Stimulated activated naive CD8-positive, alpha-beta T cell treated with anti-CD3 and anti-CD28 coated beads, Interleukin-15, amount 100 ng/mL, for 72 hours (primary cell): Measurements from ENCODE around the gene CHAF1B.
"Not testable (repeated sequence)": the region's sequence is repeated elsewhere in the genome, so short reads cannot be mapped to it uniquely, and the experiment has no call there.

Experiments used
- ATAC-seq: fragments of 150-1000 bp; cut with Tn5 transposase; 2 replicates; pipeline ENCODE4 v1.10.0; 2021; ENCODE audit warnings: mild to moderate bottlenecking, moderate library complexity
- DNase-seq, 2 donors: peaks; one replicate each; pipeline ENCODE4 v3.0.0; 2021 to 2022
- H3K27ac Mint-ChIP-seq, 2 donors: one replicate each; pipeline ENCODE4 v1.8.0; 2022; ENCODE audit warnings: mild to moderate bottlenecking in 2 of 2, mixed read lengths in 2 of 2, moderate library complexity in 2 of 2
- H3K27me3 Mint-ChIP-seq: one replicate; pipeline ENCODE4 v1.8.0; 2022; ENCODE audit warnings: mixed read lengths
- H3K4me1 Mint-ChIP-seq: one replicate; pipeline ENCODE4 v1.8.0; 2022; ENCODE audit warnings: mild to moderate bottlenecking, mixed read lengths
- H3K4me3 Mint-ChIP-seq, 2 donors: one replicate each; pipeline ENCODE4 v1.8.0; 2022; ENCODE audit warnings: mild to moderate bottlenecking in 2 of 2, mixed read lengths in 2 of 2, moderate library complexity in 1 of 2
- H3K9me3 Mint-ChIP-seq, 2 donors: one replicate each; pipeline ENCODE4 v1.8.0; 2022; ENCODE audit warnings: mixed read lengths in 2 of 2

The CHAF1B gene

DNA sequence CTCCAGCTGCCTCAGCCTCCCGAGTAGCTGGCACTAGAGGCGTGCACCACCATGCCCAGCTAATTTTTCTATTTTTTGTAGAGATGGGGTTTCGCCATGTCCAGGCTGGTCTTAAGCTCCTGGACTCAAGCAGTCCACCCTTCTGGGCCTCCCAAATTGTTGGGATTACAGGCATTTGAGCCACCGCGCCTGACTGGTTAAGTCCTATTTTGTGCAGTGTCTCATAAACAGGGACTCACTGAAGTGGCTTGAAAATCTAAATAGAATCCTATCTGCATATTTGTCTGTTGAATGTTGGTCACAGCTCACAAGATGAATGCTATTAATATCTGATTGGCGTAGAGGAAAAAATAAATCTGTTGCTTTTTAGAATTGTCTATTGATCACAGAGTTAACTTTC lies 5.9 kb upstream of the CHAF1B start:
- H3K27ac Mint-ChIP-seq, result no peak overlapping the region
- DNase-seq, result no peak

DNA sequence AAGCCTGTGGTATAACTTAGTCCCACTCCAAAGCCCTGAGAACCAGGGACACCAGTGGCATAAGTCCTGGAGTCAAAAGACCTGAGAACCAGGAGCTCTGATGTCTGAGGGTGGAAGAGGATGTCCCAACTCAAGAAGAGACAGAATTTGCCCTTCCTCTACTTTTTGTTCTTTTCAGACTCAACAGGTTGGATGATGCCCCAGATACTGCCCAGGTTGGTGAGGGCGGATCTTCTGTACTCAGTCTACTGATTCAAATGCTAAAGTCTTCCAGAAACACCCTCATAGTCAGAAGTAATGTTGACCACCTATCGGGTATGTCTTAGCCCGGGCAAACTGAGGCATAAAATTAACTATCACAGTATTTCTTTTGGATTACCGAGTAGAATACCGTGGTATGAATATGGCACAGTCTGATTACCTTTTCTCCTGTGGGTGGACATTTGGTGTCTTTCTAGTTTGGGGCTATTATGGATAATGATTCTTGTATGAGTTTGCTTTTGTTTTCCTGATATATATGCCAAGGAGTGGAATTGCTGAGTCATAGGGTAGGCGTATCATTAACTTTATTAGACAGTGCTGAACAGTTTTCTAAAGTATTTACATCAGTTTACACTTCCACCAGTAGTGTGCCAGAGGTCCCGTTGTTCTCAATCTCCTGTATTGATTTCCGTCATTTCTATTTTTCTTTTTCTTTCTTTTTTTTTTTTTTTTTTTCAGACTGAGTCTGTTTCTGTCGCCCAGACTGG lies 3.2 kb upstream of the CHAF1B start:
- Mint-ChIP-seq H3K4me3 (no peak overlapping the region), H3K27me3 (no peaks in the 10 kb centered on the region), H3K4me1 (peaks cover 12% of the 10 kb centered on the region), H3K27ac (peak overlapping the region in 1 of 2 donors; percentile 34), H3K9me3 (no peaks in the 10 kb centered on the region)
- no peak for DNase-seq
- no peak for ATAC-seq

More for the DNA sequence above, 5.9 kb upstream of the CHAF1B start:
- no peak for ATAC-seq
- no peaks in the 10 kb centered on the region for H3K9me3 Mint-ChIP-seq
- no peaks in the 10 kb centered on the region for H3K4me1 Mint-ChIP-seq
- no peaks in the 10 kb centered on the region for H3K27me3 Mint-ChIP-seq
- H3K4me3 Mint-ChIP-seq, result no peak overlapping the region

GRCh38 chr21:36382722-36383121 lies 2.5 kb upstream of the CHAF1B start:
- H3K4me1 Mint-ChIP-seq, result peaks cover 19% of the 10 kb centered on the region
- not testable (repeated sequence) for H3K27me3 Mint-ChIP-seq, ATAC-seq, DNase-seq, H3K9me3 Mint-ChIP-seq, H3K4me3 Mint-ChIP-seq
- peak overlapping the region; percentile 71 to 80 for H3K27ac Mint-ChIP-seq

DNA sequence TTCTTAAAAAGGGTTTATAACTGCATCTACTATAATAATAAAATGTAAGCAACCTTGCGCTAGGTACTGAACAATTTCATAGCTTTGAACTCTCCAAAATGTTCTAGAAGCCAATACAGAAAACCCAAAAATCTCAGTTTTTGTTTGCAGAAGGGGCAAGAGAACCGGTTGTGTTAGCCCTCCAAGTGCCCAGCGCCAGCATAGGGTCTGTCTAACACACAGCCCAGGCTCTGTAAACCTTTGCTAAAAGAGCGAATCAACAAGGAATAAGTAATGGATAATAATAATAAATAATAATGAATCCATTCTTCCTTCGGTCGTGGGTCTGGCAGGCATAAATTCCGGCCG lies 333 bp upstream of the CHAF1B start:
- DNase-seq (no peak), ATAC-seq (no peak)
- no peaks in the 10 kb centered on the region for H3K9me3 Mint-ChIP-seq
- peak overlapping the region in 1 of 2 donors; percentile 11 for H3K4me3 Mint-ChIP-seq
- H3K27ac Mint-ChIP-seq, result no peak overlapping the region
- H3K27me3 Mint-ChIP-seq, result no peaks in the 10 kb centered on the region
- peaks cover 32% of the 10 kb centered on the region for H3K4me1 Mint-ChIP-seq

GRCh38 chr21:36386031-36386642 lies 945 bp downstream of the CHAF1B start:
- Mint-ChIP-seq H3K27ac (peak overlapping the region; percentile 88 to 89), H3K4me3 (peak overlapping the region; percentile 77 to 79), H3K9me3 (no peaks in the 10 kb centered on the region), H3K4me1 (peaks cover 32% of the 10 kb centered on the region), H3K27me3 (no peaks in the 10 kb centered on the region)
- DNase-seq (no peak), ATAC-seq (no peak)

- ATAC-seq, result no peak
- Mint-ChIP-seq H3K9me3 (peaks cover 0 to 5% of the 10 kb centered on the region in 2 donors), H3K4me3 (no peak overlapping the region), H3K4me1 (peaks cover 32% of the 10 kb centered on the region), H3K27ac (no peak overlapping the region), H3K27me3 (no peaks in the 10 kb centered on the region)
- no peak for DNase-seq
These were observed 2.9 kb downstream of the CHAF1B start for GRCh38 chr21:36388096-36388495.

GRCh38 chr21:36388835-36389234 lies 3.6 kb downstream of the CHAF1B start:
- DNase-seq (no peak), ATAC-seq (no peak)
- H3K4me1 Mint-ChIP-seq, result peaks cover 32% of the 10 kb centered on the region
- no peak overlapping the region for H3K4me3 Mint-ChIP-seq
- H3K9me3 Mint-ChIP-seq, result peaks cover 0 to 5% of the 10 kb centered on the region in 2 donors
- H3K27ac Mint-ChIP-seq, result no peak overlapping the region
- no peaks in the 10 kb centered on the region for H3K27me3 Mint-ChIP-seq

DNA sequence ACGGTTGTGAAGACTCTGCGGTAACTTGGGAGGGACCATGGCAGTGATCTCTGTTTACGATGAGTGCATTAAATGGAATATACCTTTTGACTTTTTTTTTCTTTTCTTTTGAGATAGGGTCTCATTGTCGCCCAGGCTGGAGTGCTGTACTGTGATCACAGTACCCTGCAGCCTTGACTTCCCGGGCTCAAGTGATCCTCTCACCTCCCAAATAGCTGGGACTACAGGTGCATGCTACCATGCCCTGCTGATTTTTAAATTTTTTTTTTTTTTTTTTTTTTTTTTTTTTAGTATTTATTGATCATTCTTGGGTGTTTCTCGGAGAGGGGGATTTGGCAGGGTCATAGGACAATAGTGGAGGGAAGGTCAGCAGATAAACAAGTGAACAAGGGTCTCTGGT lies 6.5 kb downstream of the CHAF1B start:
- H3K4me3 Mint-ChIP-seq, H3K27ac Mint-ChIP-seq: not testable (repeated sequence)

GRCh38 chr21:36395353-36396111 lies 10.3 kb downstream of the CHAF1B start:
- ATAC-seq (no peak), DNase-seq (no peak)
- Mint-ChIP-seq H3K4me3 (no peak overlapping the region), H3K27ac (peak overlapping the region in 1 of 2 donors; percentile 65), H3K4me1 (no peaks in the 10 kb centered on the region), H3K9me3 (peaks cover 0 to 5% of the 10 kb centered on the region in 2 donors), H3K27me3 (no peaks in the 10 kb centered on the region)

More for the DNA sequence above, 6.5 kb downstream of the CHAF1B start:
- not testable (repeated sequence) for H3K27me3 Mint-ChIP-seq, ATAC-seq, H3K9me3 Mint-ChIP-seq, DNase-seq
- H3K4me1 Mint-ChIP-seq, result peaks cover 24% of the 10 kb centered on the region

GRCh38 chr21:36396325-36396724 lies 11.1 kb downstream of the CHAF1B start:
- Mint-ChIP-seq H3K4me1 (no peaks in the 10 kb centered on the region), H3K27ac (no peak overlapping the region), H3K4me3 (no peak overlapping the region), H3K9me3 (peaks cover 0 to 5% of the 10 kb centered on the region in 2 donors), H3K27me3 (no peaks in the 10 kb centered on the region)
- ATAC-seq (no peak), DNase-seq (no peak)

GRCh38 chr21:36396971-36397370 lies 11.8 kb downstream of the CHAF1B start:
- Mint-ChIP-seq H3K27me3 (no peaks in the 10 kb centered on the region), H3K4me1 (no peaks in the 10 kb centered on the region), H3K9me3 (peaks cover 0 to 5% of the 10 kb centered on the region in 2 donors), H3K27ac (no peak overlapping the region), H3K4me3 (no peak overlapping the region)
- DNase-seq (no peak), ATAC-seq (no peak)

- Mint-ChIP-seq H3K4me1 (no peaks in the 10 kb centered on the region), H3K27ac (peak overlapping the region in 1 of 2 donors; percentile 63), H3K27me3 (no peaks in the 10 kb centered on the region), H3K9me3 (peaks cover 0 to 4% of the 10 kb centered on the region in 2 donors), H3K4me3 (no peak overlapping the region)
- no peak for ATAC-seq
- no peak for DNase-seq
These were observed 12.4 kb downstream of the CHAF1B start for GRCh38 chr21:36397606-36398005.

GRCh38 chr21:36399736-36400135 lies 14.5 kb downstream of the CHAF1B start:
- not testable (repeated sequence) for H3K4me3 Mint-ChIP-seq, H3K9me3 Mint-ChIP-seq, ATAC-seq, H3K4me1 Mint-ChIP-seq, H3K27ac Mint-ChIP-seq, H3K27me3 Mint-ChIP-seq, DNase-seq

DNA sequence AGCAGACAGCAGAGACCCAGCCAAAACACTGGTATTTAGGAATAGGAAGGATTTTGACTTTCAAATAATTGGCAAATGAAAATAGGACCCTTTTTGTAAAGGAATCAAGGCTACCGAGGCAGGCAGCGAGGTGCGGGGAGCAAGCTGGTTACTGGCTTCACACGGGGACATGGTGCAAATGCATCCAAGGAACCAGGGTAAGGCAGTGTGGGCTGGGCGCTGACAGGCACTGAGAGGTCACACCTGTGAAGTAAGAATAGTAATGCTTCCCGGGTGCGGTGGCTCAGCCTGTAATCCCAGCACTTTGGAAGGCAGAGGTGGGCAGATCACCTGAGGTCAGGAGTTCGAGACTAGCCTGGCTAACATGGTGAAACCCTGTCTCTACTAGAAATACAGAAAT lies 15.5 kb downstream of the CHAF1B start:
- H3K27ac Mint-ChIP-seq, result peak overlapping the region in 1 of 2 donors; percentile 90
- ATAC-seq, result no peak

DNA sequence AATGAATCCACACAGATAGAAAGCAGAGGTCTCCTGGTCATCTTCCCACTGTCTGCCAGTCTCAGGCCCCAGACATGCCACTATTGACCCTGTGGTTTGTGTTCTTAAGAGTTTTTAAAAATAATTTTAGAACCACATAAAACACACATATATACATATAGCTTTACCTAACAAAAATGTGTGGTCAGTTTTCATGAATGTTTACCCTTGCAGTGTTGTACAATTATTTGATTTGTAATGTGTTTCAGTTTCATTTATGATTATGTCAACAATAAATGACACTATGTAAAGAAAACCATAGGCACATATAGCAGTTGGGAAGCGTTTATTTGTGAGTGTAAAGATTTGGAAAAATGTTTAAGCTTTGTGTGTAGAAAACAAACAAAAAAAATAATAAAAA lies 17.1 kb downstream of the CHAF1B start:
- DNase-seq, result no peak
- no peak for ATAC-seq
- Mint-ChIP-seq H3K9me3 (no peaks in the 10 kb centered on the region), H3K27ac (no peak overlapping the region), H3K4me3 (no peak overlapping the region), H3K4me1 (no peaks in the 10 kb centered on the region), H3K27me3 (no peaks in the 10 kb centered on the region)

More for the DNA sequence above, 15.5 kb downstream of the CHAF1B start:
- Mint-ChIP-seq H3K4me3 (no peak overlapping the region), H3K27me3 (no peaks in the 10 kb centered on the region), H3K4me1 (no peaks in the 10 kb centered on the region), H3K9me3 (no peaks in the 10 kb centered on the region)
- DNase-seq, result no peak

DNA sequence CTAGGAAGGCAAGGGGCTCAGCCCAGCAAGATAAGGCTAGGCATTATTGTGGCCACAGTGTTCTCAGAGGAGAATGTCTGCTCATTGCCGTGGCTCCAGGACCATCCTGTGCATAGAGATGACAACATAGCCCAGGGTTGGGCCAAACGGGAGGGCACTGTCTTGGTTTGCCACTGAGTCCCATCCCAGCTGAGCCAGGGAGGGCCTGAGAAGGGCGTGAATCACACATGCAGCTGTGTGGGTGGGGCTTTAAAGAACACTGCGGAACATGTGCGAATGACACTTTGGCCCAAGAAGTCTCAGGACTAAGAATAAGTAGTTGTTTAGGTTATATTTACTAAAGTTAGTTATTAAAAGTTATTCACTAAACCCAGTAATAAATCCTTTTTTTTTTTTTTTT lies 18.5 kb downstream of the CHAF1B start:
- Mint-ChIP-seq H3K4me3 (no peak overlapping the region), H3K4me1 (no peaks in the 10 kb centered on the region), H3K27ac (no peak overlapping the region), H3K9me3 (no peaks in the 10 kb centered on the region), H3K27me3 (no peaks in the 10 kb centered on the region)
- ATAC-seq (no peak), DNase-seq (no peak)
